ENCODE results near the gene EHD4.

DNA sequence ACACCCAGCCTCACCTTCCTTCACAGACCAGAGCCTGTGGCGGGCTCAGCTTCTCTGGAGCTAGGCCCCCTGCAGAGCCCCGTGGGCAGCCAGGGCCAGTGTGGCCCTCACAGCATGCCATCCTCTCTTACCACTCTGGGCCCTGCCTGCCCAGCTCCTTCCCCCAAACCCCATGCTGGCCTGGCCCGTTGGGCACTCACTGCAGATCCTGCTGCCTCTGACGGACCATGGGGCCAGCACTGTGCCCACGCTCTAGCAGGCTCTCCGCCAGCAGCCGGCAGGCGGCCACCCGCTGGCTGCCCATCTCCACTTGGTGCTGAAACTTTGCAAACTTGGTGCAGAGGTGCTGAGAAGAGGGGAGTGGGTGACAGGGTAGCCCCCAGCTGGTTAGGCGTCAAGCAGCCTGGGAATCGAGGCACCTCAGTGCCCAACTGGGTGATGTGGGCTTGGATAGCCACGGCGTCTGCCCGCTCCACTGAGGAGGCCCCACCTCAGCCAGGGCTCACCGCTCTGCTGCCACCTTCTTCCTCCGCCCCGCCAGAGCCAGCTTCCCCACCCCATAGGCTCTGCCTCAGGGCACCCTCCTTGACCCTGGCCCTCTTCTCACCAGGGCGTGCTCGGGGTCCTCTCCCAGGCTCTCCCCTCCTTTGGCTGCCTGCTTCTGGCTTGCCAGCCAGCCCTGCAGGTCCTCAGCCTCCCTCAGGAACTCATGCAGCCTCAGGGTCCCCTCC is 101.0 kb downstream of the EHD4 start:
- no peak for TF ChIP-seq TAF1 (IDR thresholded peaks at IDR 0.05; ENCODE audit: borderline replicate concordance, low read depth, low read length)
- TF ChIP-seq POLR2A (IDR thresholded peaks at IDR 0.05; ENCODE audit: low read depth, low read length): no peak

All from GM12892 (cell line).